Body of pancreas (tissue), 4 donors: ENCODE data around the gene PELO.

Experiments used
- POLR2A ChIP-seq, 3 donors: fragments of 450-650 bp; IDR thresholded peaks; one replicate each; pipeline ENCODE4 v1.6.1; 2016; ENCODE audit warnings: antibody characterized with exemption in 3 of 3, mild to moderate bottlenecking in 2 of 3
- TF ChIP-seq, protein P1 (sequence below), 7 experiments: fragments of 450-650 bp in 4 of 7; fragments of 200-600 bp in 3 of 7; sonication (generic) in 3 of 7; IDR thresholded peaks; one replicate each; pipeline ENCODE4 v1.5.1; 2016 to 2019; ENCODE audit warnings: antibody characterized with exemption in 7 of 7

DNA sequence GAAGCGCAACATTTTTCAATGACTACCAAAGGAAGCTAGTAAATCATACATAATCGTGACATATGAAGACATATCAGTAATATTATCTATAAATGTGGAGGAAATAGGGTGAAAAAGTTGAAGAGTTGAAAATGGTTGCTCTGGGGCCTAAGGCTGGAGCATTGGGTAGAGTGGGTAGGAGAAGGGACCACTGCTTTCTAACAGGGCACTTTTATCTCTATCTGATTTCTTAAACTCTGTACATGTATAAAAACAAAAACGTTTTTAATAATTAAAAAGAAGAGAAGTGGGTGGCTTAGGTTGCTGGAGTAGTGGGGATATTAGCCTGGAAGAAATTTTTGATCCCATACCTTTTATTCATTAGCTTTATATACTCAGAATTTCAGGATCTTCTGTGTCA lies 44.2 kb upstream of the PELO start:
- TF ChIP-seq, protein P1, sequence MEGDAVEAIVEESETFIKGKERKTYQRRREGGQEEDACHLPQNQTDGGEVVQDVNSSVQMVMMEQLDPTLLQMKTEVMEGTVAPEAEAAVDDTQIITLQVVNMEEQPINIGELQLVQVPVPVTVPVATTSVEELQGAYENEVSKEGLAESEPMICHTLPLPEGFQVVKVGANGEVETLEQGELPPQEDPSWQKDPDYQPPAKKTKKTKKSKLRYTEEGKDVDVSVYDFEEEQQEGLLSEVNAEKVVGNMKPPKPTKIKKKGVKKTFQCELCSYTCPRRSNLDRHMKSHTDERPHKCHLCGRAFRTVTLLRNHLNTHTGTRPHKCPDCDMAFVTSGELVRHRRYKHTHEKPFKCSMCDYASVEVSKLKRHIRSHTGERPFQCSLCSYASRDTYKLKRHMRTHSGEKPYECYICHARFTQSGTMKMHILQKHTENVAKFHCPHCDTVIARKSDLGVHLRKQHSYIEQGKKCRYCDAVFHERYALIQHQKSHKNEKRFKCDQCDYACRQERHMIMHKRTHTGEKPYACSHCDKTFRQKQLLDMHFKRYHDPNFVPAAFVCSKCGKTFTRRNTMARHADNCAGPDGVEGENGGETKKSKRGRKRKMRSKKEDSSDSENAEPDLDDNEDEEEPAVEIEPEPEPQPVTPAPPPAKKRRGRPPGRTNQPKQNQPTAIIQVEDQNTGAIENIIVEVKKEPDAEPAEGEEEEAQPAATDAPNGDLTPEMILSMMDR (IDR thresholded peaks at IDR 0.05) = no peak
- TF ChIP-seq POLR2A (IDR thresholded peaks at IDR 0.05) = no peak
